ENCODE data around the gene IL17RD. TPM values are rescaled to one million over a fixed set of nuclear protein-coding genes. Genes with fewer than 3 reads are reported as not detected.

The IL17RD gene
- total RNA-seq, 1 donor from 2014 or later: 17.2 TPM

DNA sequence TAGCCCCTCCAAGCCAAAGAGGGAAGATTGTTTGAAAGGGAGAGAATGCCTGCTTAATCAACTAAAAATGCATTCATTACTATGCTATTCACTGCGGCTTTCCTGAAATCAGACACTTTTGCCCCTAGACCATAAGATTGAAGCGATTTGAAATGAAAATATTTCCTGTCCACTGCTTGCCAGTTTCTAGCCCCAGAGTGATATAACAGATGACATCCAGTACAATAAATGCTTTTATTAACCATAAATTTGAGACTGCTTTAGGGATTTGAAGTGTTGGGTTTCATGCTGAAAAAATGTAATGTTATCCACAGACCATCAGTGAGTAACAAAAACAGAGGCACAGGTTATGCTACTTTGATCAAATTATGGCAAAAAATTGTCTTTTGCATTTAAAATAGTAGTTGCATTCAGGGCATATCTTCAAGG lies 14.1 kb downstream of the IL17RD start:
- intact Hi-C loops (cut with DNase I): no loop called here
- DNase-seq (ENCODE audit: extremely low spot score in 2 of 2): no peak
- TF ChIP-seq POLR2AphosphoS5 (IDR thresholded peaks at IDR 0.05; ENCODE audit: insufficient read depth in 1 of 2, low read depth in 1 of 2): no peak
- TF ChIP-seq, protein P1, sequence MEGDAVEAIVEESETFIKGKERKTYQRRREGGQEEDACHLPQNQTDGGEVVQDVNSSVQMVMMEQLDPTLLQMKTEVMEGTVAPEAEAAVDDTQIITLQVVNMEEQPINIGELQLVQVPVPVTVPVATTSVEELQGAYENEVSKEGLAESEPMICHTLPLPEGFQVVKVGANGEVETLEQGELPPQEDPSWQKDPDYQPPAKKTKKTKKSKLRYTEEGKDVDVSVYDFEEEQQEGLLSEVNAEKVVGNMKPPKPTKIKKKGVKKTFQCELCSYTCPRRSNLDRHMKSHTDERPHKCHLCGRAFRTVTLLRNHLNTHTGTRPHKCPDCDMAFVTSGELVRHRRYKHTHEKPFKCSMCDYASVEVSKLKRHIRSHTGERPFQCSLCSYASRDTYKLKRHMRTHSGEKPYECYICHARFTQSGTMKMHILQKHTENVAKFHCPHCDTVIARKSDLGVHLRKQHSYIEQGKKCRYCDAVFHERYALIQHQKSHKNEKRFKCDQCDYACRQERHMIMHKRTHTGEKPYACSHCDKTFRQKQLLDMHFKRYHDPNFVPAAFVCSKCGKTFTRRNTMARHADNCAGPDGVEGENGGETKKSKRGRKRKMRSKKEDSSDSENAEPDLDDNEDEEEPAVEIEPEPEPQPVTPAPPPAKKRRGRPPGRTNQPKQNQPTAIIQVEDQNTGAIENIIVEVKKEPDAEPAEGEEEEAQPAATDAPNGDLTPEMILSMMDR (IDR thresholded peaks at IDR 0.05): no peak
- TF ChIP-seq POLR2A (IDR thresholded peaks at IDR 0.05): no peak
- no peaks in the 10 kb centered on the region for H3K36me3 ChIP-seq
- peaks cover 15% of the 10 kb centered on the region for H3K4me1 ChIP-seq
- no peaks in the 10 kb centered on the region for H3K27me3 ChIP-seq
- no peaks in the 10 kb centered on the region for H3K9me3 ChIP-seq
- H3K27ac ChIP-seq: peak overlapping the region; percentile 33
- H3K4me3 ChIP-seq: no peak overlapping the region

- Histone ChIP-seq H3K4me1 (peaks cover 15% of the 10 kb centered on the region), H3K27me3 (no peaks in the 10 kb centered on the region), H3K36me3 (no peaks in the 10 kb centered on the region), H3K27ac (peak overlapping the region; percentile 33), H3K9me3 (no peaks in the 10 kb centered on the region), H3K4me3 (no peak overlapping the region)
- peak in 1 of 2 donors; percentile 69 for DNase-seq (ENCODE audit: extremely low spot score in 2 of 2)
- TF ChIP-seq, protein P1 (IDR thresholded peaks at IDR 0.05): no peak
- TF ChIP-seq POLR2A (IDR thresholded peaks at IDR 0.05) (no peak), POLR2AphosphoS5 (IDR thresholded peaks at IDR 0.05; ENCODE audit: insufficient read depth in 1 of 2, low read depth in 1 of 2) (no peak)
- intact Hi-C loops (cut with DNase I): no loop called here
These were observed 15.0 kb downstream of the IL17RD start for GRCh38 chr3:57150113-57150581.

DNA sequence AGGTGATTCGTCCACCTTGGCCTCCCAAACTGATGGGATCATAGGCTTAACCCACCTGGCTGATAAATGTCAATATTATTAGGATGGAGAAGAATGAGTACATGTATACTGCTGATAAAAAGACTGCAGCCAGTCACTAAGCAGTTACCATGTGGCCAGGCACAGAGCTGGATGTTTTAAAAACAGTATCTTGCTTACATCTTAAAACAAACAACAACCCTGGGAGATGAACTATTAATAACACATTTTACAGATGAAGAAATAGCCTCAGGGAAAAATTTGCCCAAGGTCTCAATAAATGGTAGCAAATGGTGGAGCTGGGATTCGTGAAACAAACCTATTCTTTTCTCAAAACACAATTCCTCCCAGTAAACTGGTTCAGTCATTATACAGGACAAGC lies 18.1 kb downstream of the IL17RD start:
- Histone ChIP-seq H3K9me3 (no peaks in the 10 kb centered on the region), H3K4me1 (peaks cover 15% of the 10 kb centered on the region), H3K4me3 (no peak overlapping the region), H3K36me3 (no peaks in the 10 kb centered on the region), H3K27me3 (no peaks in the 10 kb centered on the region), H3K27ac (no peak overlapping the region)
- no peak for TF ChIP-seq POLR2A (IDR thresholded peaks at IDR 0.05)
- TF ChIP-seq, protein P1 (IDR thresholded peaks at IDR 0.05): no peak
- no peak for DNase-seq (ENCODE audit: extremely low spot score in 2 of 2)
- intact Hi-C loops (cut with DNase I): no loop called here

GRCh38 chr3:57145852-57146251 lies 19.3 kb downstream of the IL17RD start:
- DNase-seq (ENCODE audit: extremely low spot score in 2 of 2): no peak
- no peak overlapping the region for H3K4me3 ChIP-seq
- intact Hi-C loops (cut with DNase I): no loop called here
- peaks cover 11% of the 10 kb centered on the region for H3K4me1 ChIP-seq
- H3K9me3 ChIP-seq: no peaks in the 10 kb centered on the region
- TF ChIP-seq POLR2A (IDR thresholded peaks at IDR 0.05): no peak
- no peak for TF ChIP-seq POLR2AphosphoS5 (IDR thresholded peaks at IDR 0.05; ENCODE audit: insufficient read depth in 1 of 2, low read depth in 1 of 2)
- TF ChIP-seq, protein P1 (IDR thresholded peaks at IDR 0.05): no peak
- H3K36me3 ChIP-seq: no peaks in the 10 kb centered on the region
- H3K27ac ChIP-seq: no peak overlapping the region
- H3K27me3 ChIP-seq: no peaks in the 10 kb centered on the region

- TF ChIP-seq POLR2A (IDR thresholded peaks at IDR 0.05) (no peak), POLR2AphosphoS5 (IDR thresholded peaks at IDR 0.05; ENCODE audit: insufficient read depth in 1 of 2, low read depth in 1 of 2) (no peak)
- TF ChIP-seq, protein P1 (IDR thresholded peaks at IDR 0.05): no peak
- Histone ChIP-seq H3K27me3 (no peaks in the 10 kb centered on the region), H3K36me3 (no peaks in the 10 kb centered on the region), H3K4me1 (peaks cover 2% of the 10 kb centered on the region), H3K9me3 (no peaks in the 10 kb centered on the region), H3K4me3 (no peak overlapping the region), H3K27ac (no peak overlapping the region)
- intact Hi-C loops (cut with DNase I): no loop called here
- no peak for DNase-seq (ENCODE audit: extremely low spot score in 2 of 2)
These were observed 20.2 kb downstream of the IL17RD start for GRCh38 chr3:57144952-57145351.

Measured in vagina (tissue), 2 donors.